ENCODE data around the gene ZNF335.
"Not testable (repeated sequence)": the region's sequence is repeated elsewhere in the genome, so short reads cannot be mapped to it uniquely, and the experiment has no call there.

GRCh38 chr20:45995495-45996097 lies 23.6 kb upstream of the ZNF335 start:
- not testable (repeated sequence) for TF ChIP-seq CTCF (conservative IDR thresholded peaks at IDR 0.05 in 1 of 2, IDR thresholded peaks at IDR 0.05 in 1 of 2; ENCODE audit: low read depth in 1 of 2, low read length in 2 of 2); EZH2 (IDR thresholded peaks at IDR 0.05; ENCODE audit: low read length, missing control alignments)

Data from fibroblast of lung (primary cell).